ENCODE measurements around the gene SPDYE18.
"Not testable (repeated sequence)": the region's sequence is repeated elsewhere in the genome, so short reads cannot be mapped to it uniquely, and the experiment has no call there.

DNA sequence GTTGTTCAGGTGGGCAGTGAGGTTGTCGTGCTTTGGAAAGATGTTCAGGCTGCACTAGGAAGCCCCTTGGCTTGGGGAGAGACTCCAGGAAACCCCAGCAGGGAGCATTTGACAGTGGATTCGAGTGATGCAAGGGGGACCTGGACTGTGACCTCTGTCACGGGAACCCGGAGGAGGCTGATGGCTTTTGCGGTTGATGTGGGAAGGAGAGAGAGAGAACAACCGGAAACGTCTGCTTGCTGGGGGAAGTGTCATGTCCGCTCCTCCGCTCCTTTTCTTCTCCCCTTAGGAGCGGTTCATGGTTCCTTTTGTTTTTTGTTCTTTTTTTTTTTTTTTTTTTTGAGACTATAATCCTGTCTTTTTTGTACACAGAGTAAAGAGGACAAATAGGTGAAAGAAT is 36.0 kb downstream of the SPDYE18 start:
- TF ChIP-seq, protein P1, sequence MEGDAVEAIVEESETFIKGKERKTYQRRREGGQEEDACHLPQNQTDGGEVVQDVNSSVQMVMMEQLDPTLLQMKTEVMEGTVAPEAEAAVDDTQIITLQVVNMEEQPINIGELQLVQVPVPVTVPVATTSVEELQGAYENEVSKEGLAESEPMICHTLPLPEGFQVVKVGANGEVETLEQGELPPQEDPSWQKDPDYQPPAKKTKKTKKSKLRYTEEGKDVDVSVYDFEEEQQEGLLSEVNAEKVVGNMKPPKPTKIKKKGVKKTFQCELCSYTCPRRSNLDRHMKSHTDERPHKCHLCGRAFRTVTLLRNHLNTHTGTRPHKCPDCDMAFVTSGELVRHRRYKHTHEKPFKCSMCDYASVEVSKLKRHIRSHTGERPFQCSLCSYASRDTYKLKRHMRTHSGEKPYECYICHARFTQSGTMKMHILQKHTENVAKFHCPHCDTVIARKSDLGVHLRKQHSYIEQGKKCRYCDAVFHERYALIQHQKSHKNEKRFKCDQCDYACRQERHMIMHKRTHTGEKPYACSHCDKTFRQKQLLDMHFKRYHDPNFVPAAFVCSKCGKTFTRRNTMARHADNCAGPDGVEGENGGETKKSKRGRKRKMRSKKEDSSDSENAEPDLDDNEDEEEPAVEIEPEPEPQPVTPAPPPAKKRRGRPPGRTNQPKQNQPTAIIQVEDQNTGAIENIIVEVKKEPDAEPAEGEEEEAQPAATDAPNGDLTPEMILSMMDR (IDR thresholded peaks at IDR 0.05 in 2 of 3, conservative IDR thresholded peaks at IDR 0.05 in 1 of 3; ENCODE audit: control insufficient read depth in 2 of 3, extremely low read depth in 1 of 3, insufficient read depth in 1 of 3, low read depth in 3 of 3, low read length in 3 of 3), result not testable (repeated sequence)
- TF ChIP-seq NBN (IDR thresholded peaks at IDR 0.05); TARDBP (IDR thresholded peaks at IDR 0.05; ENCODE audit: borderline replicate concordance); RELA (IDR thresholded peaks at IDR 0.05; ENCODE audit: borderline replicate concordance, partially characterized antibody); NFIC (IDR thresholded peaks at IDR 0.05; ENCODE audit: low read depth, low read length); CBFB (IDR thresholded peaks at IDR 0.05; ENCODE audit: low read depth); GATAD2B (conservative IDR thresholded peaks at IDR 0.05; ENCODE audit: low read depth); EZH2 (IDR thresholded peaks at IDR 0.05; ENCODE audit: borderline replicate concordance, control insufficient read depth, low read depth, low read length); ZZZ3 (IDR thresholded peaks at IDR 0.05; ENCODE audit: control insufficient read depth, insufficient read length, low read depth); GABPA (IDR thresholded peaks at IDR 0.05; ENCODE audit: low read depth); EP300 (IDR thresholded peaks at IDR 0.05; ENCODE audit: borderline replicate concordance in 1 of 2, control insufficient read depth in 1 of 2, low read depth in 2 of 2, low read length in 2 of 2): not testable (repeated sequence)
- TF ChIP-seq, protein P2, sequence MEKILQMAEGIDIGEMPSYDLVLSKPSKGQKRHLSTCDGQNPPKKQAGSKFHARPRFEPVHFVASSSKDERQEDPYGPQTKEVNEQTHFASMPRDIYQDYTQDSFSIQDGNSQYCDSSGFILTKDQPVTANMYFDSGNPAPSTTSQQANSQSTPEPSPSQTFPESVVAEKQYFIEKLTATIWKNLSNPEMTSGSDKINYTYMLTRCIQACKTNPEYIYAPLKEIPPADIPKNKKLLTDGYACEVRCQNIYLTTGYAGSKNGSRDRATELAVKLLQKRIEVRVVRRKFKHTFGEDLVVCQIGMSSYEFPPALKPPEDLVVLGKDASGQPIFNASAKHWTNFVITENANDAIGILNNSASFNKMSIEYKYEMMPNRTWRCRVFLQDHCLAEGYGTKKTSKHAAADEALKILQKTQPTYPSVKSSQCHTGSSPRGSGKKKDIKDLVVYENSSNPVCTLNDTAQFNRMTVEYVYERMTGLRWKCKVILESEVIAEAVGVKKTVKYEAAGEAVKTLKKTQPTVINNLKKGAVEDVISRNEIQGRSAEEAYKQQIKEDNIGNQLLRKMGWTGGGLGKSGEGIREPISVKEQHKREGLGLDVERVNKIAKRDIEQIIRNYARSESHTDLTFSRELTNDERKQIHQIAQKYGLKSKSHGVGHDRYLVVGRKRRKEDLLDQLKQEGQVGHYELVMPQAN (conservative IDR thresholded peaks at IDR 0.05), result not testable (repeated sequence)

All from GM12878 (cell line).